Astrocyte (in vitro differentiated cells and primary cell): Measurements from ENCODE around the gene DLX1.

Experiments used
- CTCF ChIP-seq: IDR thresholded peaks from 2 replicates; pipeline ENCODE4 v1.5.1; 2011; ENCODE audit warnings: low read depth, mild to moderate bottlenecking, inconsistent platforms, low read length, moderate library complexity; ENCODE audit not compliant: insufficient read depth
- EZH2 ChIP-seq: IDR thresholded peaks from 2 replicates; pipeline ENCODE4 v1.6.1; 2012; ENCODE audit warnings: mild to moderate bottlenecking, low read length, inconsistent platforms; ENCODE audit not compliant: insufficient read depth

GRCh38 chr2:172081221-172082022 is 3.9 kb upstream of the DLX1 start:
- TF ChIP-seq CTCF: no peak
- peak; percentile 93 for TF ChIP-seq EZH2
